HCT116 (cell line): ENCODE results near the gene KCNH2. TPM values are rescaled to one million over a fixed set of nuclear protein-coding genes. Genes with fewer than 3 reads are reported as not detected.

ENCODE experiments used
- ATAC-seq: fragments of 200-7000 bp; cut with Tn5 transposase; 2 replicates; pipeline ENCODE4 v1.9.1; 2020; ENCODE audit warnings: mild to moderate bottlenecking, moderate library complexity
- BruUV-seq: library from RNA; stranded (reverse); fragments of 400-500 nt; replicated peaks from 2 replicates; lab custom pipeline; 2021; lab: Mats Ljungman, UMichigan
- CTCF ChIA-PET: fragments of 300-600 bp; sonication (Branson Sonifier 250); formaldehyde crosslinking; loops from one replicate; lab custom pipeline; 2021; ENCODE audit warnings: antibody characterized with exemption; lab: Charles Lee
- POLR2A ChIA-PET: fragments of 300-600, 350-600 bp; sonication (Branson Sonifier 250); formaldehyde crosslinking; loops from one replicate; lab custom pipeline; 2021; ENCODE audit warnings: antibody characterized with exemption; lab: Charles Lee
- RAD21 ChIA-PET, 2 experiments: fragments of 300-600 bp; sonication (Branson Sonifier 250); formaldehyde crosslinking; loops; one replicate each; lab custom pipeline; 2023; ENCODE audit warnings: low total read pairs in 2 of 2; ENCODE audit not compliant: uncharacterized antibody in 2 of 2, unreplicated experiment in 2 of 2, low non-redundant PET in 1 of 2; lab: Charles Lee
- DNase-seq: peaks from one replicate; pipeline ENCODE4 v3.0.0-alpha.2; 2010; ENCODE audit warnings: low read depth, low spot score
- H2AFZ ChIP-seq: fragments of 200-600 bp; shearing (Covaris generic), sonication (generic); 2 replicates; pipeline ENCODE4 v1.6.1; 2017; ENCODE audit warnings: low read depth, mixed run types, mixed read lengths, antibody characterized with exemption, low read length; ENCODE audit not compliant: poor library complexity, severe bottlenecking
- H3K27ac ChIP-seq: 2 replicates; pipeline ENCODE4 v1.5.1; 2012; ENCODE audit warnings: low read depth, low read length
- H3K27me3 ChIP-seq: fragments of 200-600 bp; sonication (generic); 2 replicates; pipeline ENCODE4 v1.6.1; 2016; ENCODE audit warnings: mixed run types, low read length, mixed read lengths; ENCODE audit not compliant: insufficient read depth
- H3K36me3 ChIP-seq, 2 experiments: fragments of 200-500 bp in 1 of 2; fragments of 200-600 bp in 1 of 2; sonication (Bioruptor generic) in 1 of 2; sonication (generic) in 1 of 2; 2 replicates each; pipeline versions ENCODE4 v1.5.1 to v1.6.1; 2014 to 2016; ENCODE audit warnings: low read length in 2 of 2, inconsistent platforms in 1 of 2, mixed read lengths in 1 of 2, mixed run types in 1 of 2; ENCODE audit not compliant: insufficient read depth in 2 of 2, control insufficient read depth in 1 of 2
- H3K4me1 ChIP-seq, 2 experiments: fragments of 200-600 bp in 1 of 2; sonication (generic) in 1 of 2; 2 replicates each; pipeline versions ENCODE4 v1.5.1 to v1.6.1; 2012 to 2017; ENCODE audit warnings: low read length in 2 of 2, inconsistent platforms in 1 of 2, mild to moderate bottlenecking in 1 of 2, mixed read lengths in 1 of 2, mixed run types in 1 of 2, moderate library complexity in 1 of 2; ENCODE audit not compliant: insufficient read depth in 2 of 2, control insufficient read depth in 1 of 2
- H3K4me2 ChIP-seq: fragments of 200-600 bp; sonication (generic); 2 replicates; pipeline ENCODE4 v1.6.1; 2017; ENCODE audit warnings: mixed run types, low read length, mixed read lengths
- H3K4me3 ChIP-seq, 2 experiments: fragments of 200-600 bp in 1 of 2; sonication (generic) in 1 of 2; replicated peaks in 1 of 2; 2 replicates each; pipeline ENCODE4 v1.5.1; 2011 to 2016; ENCODE audit warnings: low read length in 2 of 2, control low read depth in 1 of 2, low read depth in 1 of 2, mild to moderate bottlenecking in 1 of 2, mixed read lengths in 1 of 2, mixed run types in 1 of 2
- H3K79me2 ChIP-seq: fragments of 200-600 bp; sonication (generic); 2 replicates; pipeline ENCODE4 v1.6.1; 2017; ENCODE audit warnings: mild to moderate bottlenecking, mixed run types, low read length, moderate library complexity, mixed read lengths; ENCODE audit not compliant: insufficient read depth
- H3K9ac ChIP-seq: fragments of 200-600 bp; sonication (generic); 2 replicates; pipeline ENCODE4 v1.6.1; 2016; ENCODE audit warnings: low read length, mixed read lengths
- H3K9me2 ChIP-seq: fragments of 200-600 bp; sonication (generic), shearing (Covaris generic); 2 replicates; pipeline ENCODE4 v1.6.1; 2017; ENCODE audit warnings: mixed run types, mild to moderate bottlenecking, moderate library complexity; ENCODE audit not compliant: insufficient read depth
- H3K9me3 ChIP-seq, 2 experiments: fragments of 200-500 bp in 1 of 2; fragments of 200-600 bp in 1 of 2; sonication (Bioruptor generic) in 1 of 2; sonication (generic) in 1 of 2; 2 replicates each; pipeline ENCODE4 v1.6.1; 2014 to 2017; ENCODE audit warnings: low read length in 2 of 2, mixed read lengths in 2 of 2, inconsistent platforms in 1 of 2, low read depth in 1 of 2, mild to moderate bottlenecking in 1 of 2, mixed run types in 1 of 2, moderate library complexity in 1 of 2; ENCODE audit not compliant: control insufficient read depth in 1 of 2, insufficient read depth in 1 of 2
- H4K20me1 ChIP-seq: fragments of 200-600 bp; sonication (generic), shearing (Covaris generic); 2 replicates; pipeline ENCODE4 v1.6.1; 2017; ENCODE audit warnings: mixed run types, mild to moderate bottlenecking, moderate library complexity; ENCODE audit not compliant: insufficient read depth
- CBX3 ChIP-seq: IDR thresholded peaks from 2 replicates; pipeline ENCODE4 v1.6.1; 2012; ENCODE audit warnings: low read depth
- CEBPB ChIP-seq: IDR thresholded peaks from 2 replicates; pipeline ENCODE4 v1.6.1; 2012; ENCODE audit warnings: low read depth
- CTCF ChIP-seq, 3 experiments: fragments of 200-600 bp in 1 of 3; sonication (generic) in 1 of 3; IDR thresholded peaks in 2 of 3; conservative IDR thresholded peaks in 1 of 3; 2 replicates each; pipeline ENCODE4 v1.5.1; 2012 to 2017; ENCODE audit warnings: low read depth in 2 of 3, low read length in 2 of 3, antibody characterized with exemption in 1 of 3, borderline replicate concordance in 1 of 3, control low read depth in 1 of 3, mild to moderate bottlenecking in 1 of 3, mixed read lengths in 1 of 3, mixed run types in 1 of 3, moderate library complexity in 1 of 3; ENCODE audit not compliant: insufficient read depth in 1 of 3
- EGR1 ChIP-seq: IDR thresholded peaks from 2 replicates; pipeline ENCODE4 v1.6.1; 2012; ENCODE audit warnings: low read depth
- ELF1 ChIP-seq: IDR thresholded peaks from 2 replicates; pipeline ENCODE4 v1.6.1; 2012; ENCODE audit warnings: low read depth, borderline replicate concordance
- EZH2 ChIP-seq: fragments of 200-600 bp; sonication (generic); IDR thresholded peaks from 2 replicates; pipeline ENCODE4 v1.6.1; 2017; ENCODE audit warnings: antibody characterized with exemption, mixed run types
- EZH2phosphoT487 ChIP-seq: fragments of 200-600 bp; IDR thresholded peaks from 2 replicates; pipeline ENCODE4 v1.6.1; 2018; ENCODE audit warnings: antibody characterized with exemption, borderline replicate concordance
- JUND ChIP-seq: IDR thresholded peaks from 2 replicates; pipeline ENCODE4 v1.6.1; 2012
- MAX ChIP-seq: IDR thresholded peaks from 2 replicates; pipeline ENCODE4 v1.6.1; 2012
- POLR2A ChIP-seq: IDR thresholded peaks from 2 replicates; pipeline ENCODE4 v1.7.0; 2011; ENCODE audit warnings: borderline replicate concordance; ENCODE audit not compliant: insufficient read depth, insufficient read length; ENCODE audit errors: extremely low read depth
- POLR2AphosphoS5 ChIP-seq: IDR thresholded peaks from 2 replicates; pipeline ENCODE4 v1.6.1; 2011; ENCODE audit warnings: mild to moderate bottlenecking, low read depth, low read length, moderate library complexity
- RAD21 ChIP-seq: IDR thresholded peaks from 2 replicates; pipeline ENCODE4 v1.6.1; 2012; ENCODE audit warnings: low read depth, mild to moderate bottlenecking
- REST ChIP-seq: IDR thresholded peaks from 2 replicates; pipeline ENCODE4 v1.6.1; 2012; ENCODE audit warnings: low read depth
- SIN3A ChIP-seq: IDR thresholded peaks from 2 replicates; pipeline ENCODE4 v1.6.1; 2012; ENCODE audit warnings: low read depth
- SP1 ChIP-seq: IDR thresholded peaks from 2 replicates; pipeline ENCODE4 v1.6.1; 2012; ENCODE audit warnings: low read depth
- SRF ChIP-seq: IDR thresholded peaks from 2 replicates; pipeline ENCODE4 v1.6.1; 2012; ENCODE audit warnings: low read depth
- TCF7L2 ChIP-seq: IDR thresholded peaks from 2 replicates; pipeline ENCODE4 v1.7.0; 2011; ENCODE audit warnings: borderline replicate concordance, inconsistent platforms; ENCODE audit not compliant: insufficient read depth, insufficient read length; ENCODE audit errors: extremely low read depth
- ZBTB33 ChIP-seq: IDR thresholded peaks from 2 replicates; pipeline ENCODE4 v1.6.1; 2011; ENCODE audit warnings: mild to moderate bottlenecking, low read length, moderate library complexity; ENCODE audit not compliant: insufficient replicate concordance; ENCODE audit errors: extremely low read depth
- ZFX ChIP-seq: fragments of 450-650 bp; IDR thresholded peaks from 2 replicates; pipeline ENCODE4 v1.6.1; 2017
- ZNF274 ChIP-seq: fragments of 200-500 bp; sonication (Bioruptor generic); IDR thresholded peaks from 2 replicates; pipeline ENCODE4 v1.6.1; 2014; ENCODE audit warnings: mild to moderate bottlenecking, low read depth, low read length, inconsistent platforms
- intact Hi-C: fragments of 100-400 bp; cut with micrococcal nuclease; formaldehyde crosslinking; loops from 2 replicates; pipeline ENCODE4 v1.10.0; 2022
- total RNA-seq: library from RNA; stranded (reverse); gene quantifications from one replicate; pipeline ENCODE4 v1.2.1, GENCODE V29; 2021; ENCODE audit not compliant: unreplicated experiment

The KCNH2 gene
- total RNA-seq, 1 experiment from 2014 or later: 9.7 TPM

DNA sequence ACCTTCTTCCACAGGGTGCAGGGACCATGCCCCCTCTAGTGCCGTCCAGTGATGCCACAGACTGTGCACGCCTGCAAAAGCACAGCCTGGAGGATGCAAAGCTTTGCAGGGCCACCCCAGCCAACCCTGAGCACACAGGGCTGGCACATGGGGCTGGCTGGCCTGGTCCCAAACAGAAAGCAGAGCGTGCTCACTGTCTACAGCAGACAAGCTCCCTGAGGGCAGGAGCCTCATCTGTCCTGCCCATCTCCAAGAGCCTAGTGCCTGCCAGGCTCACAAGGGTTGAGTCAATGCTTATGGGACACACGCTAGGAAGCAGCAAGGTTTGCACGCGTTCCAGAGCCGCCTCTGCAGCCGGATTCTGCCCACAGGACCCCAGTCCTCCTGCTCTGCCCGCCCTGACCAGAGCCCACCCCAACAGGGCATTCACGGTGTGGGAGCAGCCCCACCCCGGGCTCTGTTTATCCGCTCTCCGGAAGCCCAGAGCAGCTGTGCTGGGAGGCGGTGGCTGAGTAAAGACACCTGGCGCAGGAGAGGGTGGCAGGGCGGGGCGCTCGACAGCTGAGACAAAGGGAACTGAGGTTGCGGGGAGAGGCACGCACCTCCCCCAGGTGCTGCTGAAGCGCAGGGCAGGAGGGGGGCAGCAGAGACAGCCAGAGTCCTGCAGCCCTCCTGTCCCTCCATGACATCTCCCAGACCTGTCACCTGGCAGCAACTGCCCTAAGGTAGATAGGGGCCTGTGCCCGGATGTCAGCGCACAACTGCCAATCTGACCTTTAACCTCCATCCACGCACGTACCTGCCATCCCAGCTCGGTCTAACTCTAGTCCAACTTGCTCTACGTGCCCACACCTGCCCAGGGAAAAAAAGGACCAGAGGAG is 4.3 kb downstream of the KCNH2 start:
- TF ChIP-seq CBX3: no peak
- TF ChIP-seq RAD21: no peak
- TF ChIP-seq CTCF (IDR thresholded peaks at IDR 0.05 in 2 of 3, conservative IDR thresholded peaks at IDR 0.05 in 1 of 3; ENCODE audit: borderline replicate concordance in 1 of 3, insufficient read depth in 1 of 3, low read depth in 2 of 3, low read length in 2 of 3): no peak
- no peak for TF ChIP-seq POLR2A
- TF ChIP-seq SP1: no peak
- TF ChIP-seq JUND: no peak
- TF ChIP-seq SIN3A: no peak
- no peak for TF ChIP-seq ZBTB33
- TF ChIP-seq ZNF274: no peak
- TF ChIP-seq CEBPB: no peak
- TF ChIP-seq EZH2: no peak
- TF ChIP-seq SRF: no peak
- TF ChIP-seq EGR1: no peak
- no peak for TF ChIP-seq EZH2phosphoT487
- TF ChIP-seq POLR2AphosphoS5: no peak
- no peak for TF ChIP-seq ELF1
- TF ChIP-seq TCF7L2: no peak
- no peak for TF ChIP-seq ZFX
- TF ChIP-seq MAX: no peak
- no peak for TF ChIP-seq REST
- Histone ChIP-seq H4K20me1 (no peaks in the 10 kb centered on the region), H3K4me2 (peak overlapping the region; percentile 92), H2AFZ (no peak overlapping the region), H3K79me2 (0 out of 2 replicates have a peak, but pooled peaks cover 2% of the 10 kb centered on the region), H3K27ac (peak overlapping the region; percentile 40; the same call in 1 of the 2 replicates), H3K4me3 (peak overlapping the region; percentile 67 to 75; a peak in 3 of 4 replicates), H3K36me3 (no peaks in the 10 kb centered on the region), H3K9me2 (no peaks in the 10 kb centered on the region), H3K9ac (no peak overlapping the region), H3K9me3 (no peaks in the 10 kb centered on the region), H3K27me3 (no peaks in the 10 kb centered on the region), H3K4me1 (peaks cover 29 to 38% of the 10 kb centered on the region in 2 experiments)
- BruUV-seq: no TSS peak
- POLR2A ChIA-PET: no interaction called here
- DNase-seq (no peak), ATAC-seq (no peak)
- CTCF ChIA-PET: interaction anchor here (1.2 to 1.5 kb wide), 2 partner anchors 9 to 35 kb away, joined by 3 to 5 read pairs; no protein-coding TSS in a partner anchor
- RAD21 ChIA-PET: no interaction called here
- intact Hi-C loops: no loop called here
